Breast epithelium (tissue), 4 donors: ENCODE measurements around the gene GLIS2. TPM values are rescaled to one million over a fixed set of nuclear protein-coding genes. Genes with fewer than 3 reads are reported as not detected.

ENCODE experiments used
- DNase-seq, 2 donors: peaks; one replicate each; pipeline ENCODE4 v3.0.0-alpha.2; 2019; ENCODE audit warnings: low spot score in 2 of 2
- H3K27ac ChIP-seq, 2 donors: fragments of 200-600 bp; sonication (generic) in 1 of 2; one replicate each; pipeline ENCODE4 v1.5.1; 2016 to 2019; ENCODE audit warnings: mild to moderate bottlenecking in 1 of 2
- H3K27me3 ChIP-seq, 2 donors: fragments of 200-600 bp; sonication (generic) in 1 of 2; one replicate each; pipeline versions ENCODE4 v1.5.1 to v1.6.0; 2017 to 2019; ENCODE audit warnings: control low read depth in 1 of 2, mild to moderate bottlenecking in 1 of 2
- H3K36me3 ChIP-seq: fragments of 200-600 bp; one replicate; pipeline ENCODE4 v1.5.1; 2019
- H3K4me1 ChIP-seq, 2 donors: fragments of 200-600 bp; sonication (generic); one replicate each; pipeline ENCODE4 v1.5.1; 2016 to 2019; ENCODE audit warnings: control low read depth in 1 of 2
- H3K4me3 ChIP-seq, 3 donors: fragments of 200-600 bp; sonication (generic); 1 replicate in 2 of 3; 2 replicates in 1 of 3; pipeline ENCODE4 v1.5.1; 2016 to 2019; ENCODE audit warnings: mild to moderate bottlenecking in 3 of 3, moderate library complexity in 2 of 3
- H3K9me3 ChIP-seq, 2 donors: fragments of 200-600 bp; sonication (generic) in 1 of 2; one replicate each; pipeline ENCODE4 v1.5.1; 2016 to 2019; ENCODE audit warnings: control low read depth in 1 of 2
- CTCF ChIP-seq, 3 donors: fragments of 450-650 bp; IDR thresholded peaks; one replicate each; pipeline ENCODE4 v1.5.1; 2016 to 2017; ENCODE audit warnings: antibody characterized with exemption in 3 of 3, mild to moderate bottlenecking in 3 of 3, moderate library complexity in 3 of 3
- POLR2A ChIP-seq: fragments of 450-650 bp; IDR thresholded peaks from one replicate; pipeline ENCODE4 v1.6.1; 2016; ENCODE audit warnings: antibody characterized with exemption, mild to moderate bottlenecking, moderate library complexity
- POLR2AphosphoS5 ChIP-seq, 3 donors: sonication (generic); formaldehyde crosslinking; IDR thresholded peaks; one replicate each; pipeline ENCODE4 v1.6.1; 2017; ENCODE audit warnings: antibody characterized with exemption in 3 of 3
- intact Hi-C: fragments of 100-400 bp; cut with DNase I; formaldehyde crosslinking; loops from one replicate; pipeline ENCODE4 v1.15.1; 2023; ENCODE audit warnings: low total_unique reads
- total RNA-seq, 3 donors: library from RNA; depleted of rRNA; stranded (reverse); fragments of >200 nt; gene quantifications; one replicate each; pipeline ENCODE4 v1.1.0, GENCODE V29; 2016

The GLIS2 gene
- total RNA-seq, 3 donors from 2014 or later = 0.96 to 3.9 (median 1.5) TPM

GRCh38 chr16:4334724-4335495 is 19.0 kb downstream of the GLIS2 start:
- TF ChIP-seq CTCF (IDR thresholded peaks at IDR 0.05) = no peak
- TF ChIP-seq POLR2AphosphoS5 (IDR thresholded peaks at IDR 0.05) = no peak
- no peak for TF ChIP-seq POLR2A
- Histone ChIP-seq H3K4me1 (no peaks in the 10 kb centered on the region), H3K36me3 (no peaks in the 10 kb centered on the region), H3K27ac (no peak overlapping the region), H3K4me3 (no peak overlapping the region), H3K27me3 (no peaks in the 10 kb centered on the region), H3K9me3 (no peaks in the 10 kb centered on the region)
- intact Hi-C loops = loop anchor here (2.0 kb wide), 1 partner anchor 28 kb away; no protein-coding TSS in a partner anchor
- DNase-seq = no peak

GRCh38 chr16:4336701-4337539 is 21.1 kb downstream of the GLIS2 start:
- H3K9me3 ChIP-seq = no peaks in the 10 kb centered on the region
- TF ChIP-seq POLR2AphosphoS5 (IDR thresholded peaks at IDR 0.05) (no peak), CTCF (IDR thresholded peaks at IDR 0.05) (no peak), POLR2A (no peak)
- intact Hi-C loops = no loop called here
- DNase-seq = no peak
- H3K4me1 ChIP-seq = no peaks in the 10 kb centered on the region
- no peaks in the 10 kb centered on the region for H3K27me3 ChIP-seq
- no peak overlapping the region for H3K27ac ChIP-seq
- no peak overlapping the region for H3K4me3 ChIP-seq
- H3K36me3 ChIP-seq = no peaks in the 10 kb centered on the region

- intact Hi-C loops = no loop called here
- Histone ChIP-seq H3K9me3 (no peaks in the 10 kb centered on the region), H3K27ac (no peak overlapping the region), H3K27me3 (no peaks in the 10 kb centered on the region), H3K4me3 (no peak overlapping the region), H3K36me3 (no peaks in the 10 kb centered on the region), H3K4me1 (no peaks in the 10 kb centered on the region)
- no peak for DNase-seq
- TF ChIP-seq POLR2AphosphoS5 (IDR thresholded peaks at IDR 0.05) (no peak), POLR2A (no peak), CTCF (IDR thresholded peaks at IDR 0.05) (no peak)
Observed at GRCh38 chr16:4337540-4338088, 21.7 kb downstream of the GLIS2 start.

- no peaks in the 10 kb centered on the region for H3K4me1 ChIP-seq
Observed at GRCh38 chr16:4338125-4338582, 22.3 kb downstream of the GLIS2 start.

More at GRCh38 chr16:4338125-4338582, 22.3 kb downstream of the GLIS2 start:
- Histone ChIP-seq H3K27ac (no peak overlapping the region), H3K36me3 (no peaks in the 10 kb centered on the region), H3K9me3 (no peaks in the 10 kb centered on the region), H3K27me3 (no peaks in the 10 kb centered on the region), H3K4me3 (no peak overlapping the region)
- TF ChIP-seq POLR2A (no peak), CTCF (IDR thresholded peaks at IDR 0.05) (no peak), POLR2AphosphoS5 (IDR thresholded peaks at IDR 0.05) (no peak)
- intact Hi-C loops = no loop called here
- no peak for DNase-seq
